Stimulated activated CD4-positive, alpha-beta T cell treated with anti-CD3 and anti-CD28 coated beads, Interleukin-4, amount 100 ng/mL, for 24 hours (primary cell): ENCODE data around the gene GPR176.

Experiments
- DNase-seq: peaks from one replicate; pipeline ENCODE4 v3.0.0-alpha.2; 2020

Gene GPR176

GRCh38 chr15:39778021-39778420 is 142.0 kb downstream of the GPR176 start:
- no peak for DNase-seq

- no peak for DNase-seq
Observed at GRCh38 chr15:39777496-39777895, 142.6 kb downstream of the GPR176 start.

DNA sequence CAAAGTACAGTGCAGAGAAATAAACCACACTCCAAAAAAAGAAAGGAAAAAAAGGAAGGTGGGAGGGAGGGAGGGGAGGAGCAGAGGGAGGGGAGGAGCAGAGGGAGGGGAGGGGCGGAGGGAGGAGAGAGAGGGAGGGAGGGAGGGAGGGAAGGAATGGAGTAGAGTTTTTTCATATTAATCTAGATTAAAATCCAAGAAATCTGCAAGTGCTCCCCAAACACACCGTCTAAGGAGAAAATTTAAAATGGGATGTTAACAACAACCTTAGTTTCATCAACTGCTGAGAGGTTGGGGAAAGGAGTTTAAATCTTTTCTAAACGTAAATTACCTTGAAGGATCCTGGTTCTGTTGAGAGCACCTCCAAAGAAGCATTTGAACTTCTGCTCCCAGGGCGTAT is 144.0 kb downstream of the GPR176 start:
- no peak for DNase-seq

- peak; percentile 30 for DNase-seq
Observed at GRCh38 chr15:39774688-39775267, 145.3 kb downstream of the GPR176 start.

GRCh38 chr15:39770748-39771689 is 149.0 kb downstream of the GPR176 start:
- DNase-seq, result no peak

GRCh38 chr15:39767921-39768320 is 152.1 kb downstream of the GPR176 start:
- DNase-seq, result no peak

DNA sequence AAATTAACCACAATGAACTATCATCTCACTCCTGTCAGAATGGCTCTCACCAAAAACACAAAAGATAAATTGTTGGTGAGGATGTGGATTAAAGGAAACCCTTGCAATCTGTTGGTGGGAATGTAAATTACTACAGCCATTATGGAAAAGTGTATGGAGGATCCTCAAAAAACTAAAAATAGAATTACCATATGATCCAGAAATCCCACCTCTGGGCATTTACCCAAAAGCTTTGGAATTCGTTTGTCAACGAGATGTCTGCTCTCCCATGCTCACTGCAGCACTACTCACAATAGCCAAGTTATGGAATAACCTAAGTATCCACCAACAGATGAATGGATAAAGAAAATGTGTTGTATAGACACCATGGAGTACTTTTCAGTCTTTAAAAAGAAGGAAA is 159.1 kb downstream of the GPR176 start:
- no peak for DNase-seq

GRCh38 chr15:39756806-39757522 is 163.1 kb downstream of the GPR176 start:
- peak; percentile 29 for DNase-seq

DNA sequence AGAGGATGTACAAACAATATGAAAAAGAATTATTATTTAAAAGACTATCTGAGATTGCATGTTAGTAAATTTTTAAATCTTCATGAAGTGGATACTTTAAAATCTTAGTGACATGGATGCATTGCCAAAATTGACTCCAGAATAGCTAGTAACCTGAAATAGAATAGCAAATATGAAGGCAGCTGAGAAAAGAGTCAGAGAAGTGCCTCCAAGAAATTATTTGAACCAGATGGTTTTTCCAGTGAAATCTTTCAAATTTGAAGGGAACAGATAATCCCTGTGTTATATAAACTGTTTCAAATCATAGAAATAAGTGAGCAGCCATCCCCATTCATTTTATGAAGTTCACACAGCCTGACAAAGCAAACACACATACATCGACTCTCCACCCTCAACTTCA is 167.1 kb downstream of the GPR176 start:
- no peak for DNase-seq

GRCh38 chr15:39752246-39752645 is 167.8 kb downstream of the GPR176 start:
- no peak for DNase-seq
